Metanephros (tissue), 2 donors: ENCODE measurements around the gene CYP2W1. TPM values are rescaled to one million over a fixed set of nuclear protein-coding genes. Genes with fewer than 3 reads are reported as not detected.
A peak's percentile ranks its signal among the peaks of the same experiment; 100 is the strongest.

Experiments
- small RNA-seq: library from RNA; depleted of rRNA; stranded (forward); fragments of <200 nt; gene quantifications from one replicate; pipeline ENCODE3, GENCODE V24; 2014; ENCODE audit warnings: low replicate concordance
- total RNA-seq: library from RNA; depleted of rRNA; stranded (reverse); fragments of >200 nt; gene quantifications from one replicate; pipeline ENCODE4 v1.2.3, GENCODE V29; 2014

The CYP2W1 gene, protein sequence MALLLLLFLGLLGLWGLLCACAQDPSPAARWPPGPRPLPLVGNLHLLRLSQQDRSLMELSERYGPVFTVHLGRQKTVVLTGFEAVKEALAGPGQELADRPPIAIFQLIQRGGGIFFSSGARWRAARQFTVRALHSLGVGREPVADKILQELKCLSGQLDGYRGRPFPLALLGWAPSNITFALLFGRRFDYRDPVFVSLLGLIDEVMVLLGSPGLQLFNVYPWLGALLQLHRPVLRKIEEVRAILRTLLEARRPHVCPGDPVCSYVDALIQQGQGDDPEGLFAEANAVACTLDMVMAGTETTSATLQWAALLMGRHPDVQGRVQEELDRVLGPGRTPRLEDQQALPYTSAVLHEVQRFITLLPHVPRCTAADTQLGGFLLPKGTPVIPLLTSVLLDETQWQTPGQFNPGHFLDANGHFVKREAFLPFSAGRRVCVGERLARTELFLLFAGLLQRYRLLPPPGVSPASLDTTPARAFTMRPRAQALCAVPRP
- total RNA-seq: 3.0 TPM

GRCh38 chr7:983004-983615 is at the start of gene CYP2W1:
CYP2W1 (plus strand) TSS chr7:983181; CDS start chr7:983212, 31 bp downstream.

GRCh38 chr7:954330-955238 is 28.4 kb upstream of the CYP2W1 start, which contains the start of gene ADAP1:
ADAP1 (minus strand) TSS chr7:954680; CDS start chr7:954477, 203 bp downstream.

DNA sequence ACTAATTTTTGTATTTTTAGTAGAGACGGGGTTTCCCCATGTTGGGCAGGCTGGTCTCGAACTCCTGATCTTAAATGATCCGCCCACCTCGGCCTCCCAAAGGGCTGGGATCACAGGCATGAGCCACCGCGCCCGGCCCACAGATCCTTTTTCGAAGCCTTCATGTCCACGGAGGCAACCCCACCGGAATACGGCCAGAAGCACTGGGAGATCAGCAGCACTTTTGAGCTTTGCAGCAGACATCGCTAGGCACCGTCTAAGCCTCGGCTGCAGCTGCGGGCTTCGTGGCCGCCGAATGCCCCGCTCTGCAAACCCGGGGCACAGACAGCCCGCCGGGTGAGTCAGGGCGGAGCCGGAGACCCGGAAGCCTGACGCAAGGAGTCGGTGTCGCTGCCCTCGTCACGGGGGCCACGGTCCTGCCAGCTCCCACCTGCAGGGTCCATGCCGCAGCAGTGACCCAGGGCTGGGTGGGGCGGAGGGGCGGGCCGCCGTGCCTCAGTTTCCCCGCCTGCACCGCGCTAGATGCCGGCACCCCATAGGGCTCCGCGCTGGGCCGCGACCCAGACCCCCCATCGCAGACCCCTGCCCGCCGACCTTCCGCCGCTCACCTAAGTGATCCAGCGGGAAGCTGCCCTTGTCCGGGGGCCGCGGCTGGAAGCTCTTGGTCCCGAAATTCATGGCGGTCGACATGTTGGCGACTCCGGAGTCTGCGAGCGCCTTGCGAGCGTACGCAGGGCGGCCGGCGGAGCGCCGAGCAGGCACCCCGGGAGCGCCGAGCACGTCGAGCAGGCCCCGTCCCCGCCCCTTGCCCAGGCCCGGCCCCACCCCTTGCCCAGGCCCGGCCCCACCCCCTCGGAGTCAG is 7.9 kb upstream of the CYP2W1 start, which contains the start of gene COX19:
Gene COX19 (minus strand): TSS at position 730 of the 862 bp plus-strand sequence. CDS start 40 bp downstream, at position 690.

Small RNA genes lying within 50 kb of the gene (small RNA-seq; reads per million reads assigned to genes)
- gene MIR339: 25.6 reads per million, percentile 96 among the genes with 10 or more reads in this experiment

Other genes with a start within 250 kb of the CYP2W1 start
- 331 TPM for gene SUN1, start 150.7 kb upstream of the CYP2W1 start, total RNA-seq
- gene GET4, start 106.6 kb upstream of the CYP2W1 start, total RNA-seq: 53.0 TPM
- gene ADAP1, start 28.5 kb upstream of the CYP2W1 start, total RNA-seq: 18.6 TPM
- gene COX19, start 7.6 kb upstream of the CYP2W1 start, total RNA-seq: 11.7 TPM
- 13.1 TPM for gene GPR146, start 61.4 kb downstream of the CYP2W1 start, total RNA-seq
- 6.0 TPM for gene GPER1, start 104.9 kb downstream of the CYP2W1 start, total RNA-seq
- 23.1 TPM for gene ZFAND2A, start 177.0 kb downstream of the CYP2W1 start, total RNA-seq
- 7.5 TPM for gene UNCX, start 249.7 kb downstream of the CYP2W1 start, total RNA-seq